GM12891 (cell line): Measurements from ENCODE around the gene FBXO9.

ENCODE experiments used
- POLR2A ChIP-seq: IDR thresholded peaks from 2 replicates; pipeline ENCODE4 v1.6.1; 2011; ENCODE audit warnings: low read depth, low read length, control low read depth
- POLR2AphosphoS5 ChIP-seq: IDR thresholded peaks from 2 replicates; pipeline ENCODE4 v1.6.1; 2011; ENCODE audit warnings: low read depth, low read length, control low read depth

GRCh38 chr6:53095270-53095669 lies 30.1 kb downstream of the FBXO9 start:
- TF ChIP-seq POLR2A (no peak), POLR2AphosphoS5 (no peak)
